ENCODE results near the gene TBATA.

DNA sequence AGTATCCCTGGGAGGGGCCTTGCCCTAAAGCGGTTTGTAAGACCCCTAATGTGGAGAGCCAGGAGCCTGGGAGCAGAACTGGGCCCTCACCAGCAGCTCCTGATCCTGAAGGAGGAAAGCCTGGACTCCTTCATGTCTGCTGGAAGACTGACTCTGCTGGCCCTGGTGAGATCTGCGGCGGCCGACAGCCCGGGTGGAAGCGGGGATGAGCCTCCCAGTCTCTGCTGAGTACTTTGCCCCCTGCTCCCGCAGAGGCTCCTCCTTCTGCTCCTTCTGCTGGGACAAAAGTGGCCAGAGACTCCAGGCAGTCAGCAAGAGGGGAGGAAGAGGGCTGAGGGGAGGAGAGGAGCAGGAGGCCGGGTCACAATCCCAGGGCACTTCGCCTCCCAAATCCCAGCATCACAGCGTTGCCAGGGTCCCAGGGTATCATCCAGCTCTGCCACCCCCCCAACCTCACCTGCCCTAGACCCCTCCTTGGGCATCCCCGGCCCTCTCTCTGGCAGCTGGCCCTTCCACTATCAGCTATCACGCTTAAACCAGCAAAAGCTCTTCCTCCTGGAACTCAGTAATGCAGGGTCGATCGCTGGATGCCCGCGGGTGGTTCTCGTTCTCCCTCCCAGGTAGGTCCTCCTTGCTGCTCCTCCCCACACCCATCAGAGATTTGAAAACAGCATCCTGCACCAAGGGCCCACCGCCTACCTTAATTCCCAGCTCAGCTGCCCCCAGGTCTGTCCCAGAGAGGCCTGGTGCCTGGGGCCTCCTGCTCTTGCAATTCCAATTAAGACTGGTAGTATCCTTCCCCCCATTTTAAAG is 7.9 kb downstream of the TBATA start:
- TF ChIP-seq RAD21 (IDR thresholded peaks at IDR 0.05 in 1 of 2, conservative IDR thresholded peaks at IDR 0.05 in 1 of 2; ENCODE audit: low read depth in 2 of 2, low read length in 2 of 2) = no peak
- TF ChIP-seq, protein P1, sequence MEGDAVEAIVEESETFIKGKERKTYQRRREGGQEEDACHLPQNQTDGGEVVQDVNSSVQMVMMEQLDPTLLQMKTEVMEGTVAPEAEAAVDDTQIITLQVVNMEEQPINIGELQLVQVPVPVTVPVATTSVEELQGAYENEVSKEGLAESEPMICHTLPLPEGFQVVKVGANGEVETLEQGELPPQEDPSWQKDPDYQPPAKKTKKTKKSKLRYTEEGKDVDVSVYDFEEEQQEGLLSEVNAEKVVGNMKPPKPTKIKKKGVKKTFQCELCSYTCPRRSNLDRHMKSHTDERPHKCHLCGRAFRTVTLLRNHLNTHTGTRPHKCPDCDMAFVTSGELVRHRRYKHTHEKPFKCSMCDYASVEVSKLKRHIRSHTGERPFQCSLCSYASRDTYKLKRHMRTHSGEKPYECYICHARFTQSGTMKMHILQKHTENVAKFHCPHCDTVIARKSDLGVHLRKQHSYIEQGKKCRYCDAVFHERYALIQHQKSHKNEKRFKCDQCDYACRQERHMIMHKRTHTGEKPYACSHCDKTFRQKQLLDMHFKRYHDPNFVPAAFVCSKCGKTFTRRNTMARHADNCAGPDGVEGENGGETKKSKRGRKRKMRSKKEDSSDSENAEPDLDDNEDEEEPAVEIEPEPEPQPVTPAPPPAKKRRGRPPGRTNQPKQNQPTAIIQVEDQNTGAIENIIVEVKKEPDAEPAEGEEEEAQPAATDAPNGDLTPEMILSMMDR (IDR thresholded peaks at IDR 0.05; ENCODE audit: control extremely low read depth in 1 of 3, insufficient read depth in 1 of 3, low read depth in 1 of 3, low read length in 3 of 3) = no peak
- TF ChIP-seq GABPA (IDR thresholded peaks at IDR 0.05; ENCODE audit: borderline replicate concordance, insufficient read depth, low read length) = no peak
- TF ChIP-seq POLR2A (IDR thresholded peaks at IDR 0.05; ENCODE audit: control extremely low read depth in 1 of 2, low read depth in 2 of 2, low read length in 2 of 2) = no peak
- no peak for TF ChIP-seq EP300 (IDR thresholded peaks at IDR 0.05; ENCODE audit: borderline replicate concordance in 1 of 2, low read depth in 2 of 2, low read length in 2 of 2)
- TF ChIP-seq CBX5 (IDR thresholded peaks at IDR 0.05; ENCODE audit: low read depth, low read length) = no peak
- no peak for TF ChIP-seq KDM1A (IDR thresholded peaks at IDR 0.05; ENCODE audit: borderline replicate concordance, low read length)
- no peak for TF ChIP-seq CBX8 (IDR thresholded peaks at IDR 0.05; ENCODE audit: borderline replicate concordance, low read depth, low read length)
- no peak for TF ChIP-seq SUZ12 (IDR thresholded peaks at IDR 0.05; ENCODE audit: low read length)
- TF ChIP-seq GTF2F1 (IDR thresholded peaks at IDR 0.05; ENCODE audit: borderline replicate concordance, low read depth, low read length) = no peak
- TF ChIP-seq HDAC6 (IDR thresholded peaks at IDR 0.05; ENCODE audit: low read depth, low read length) = no peak
- TF ChIP-seq ASH2L (IDR thresholded peaks at IDR 0.05; ENCODE audit: low read length) = no peak
- no peak for TF ChIP-seq TEAD4 (IDR thresholded peaks at IDR 0.05; ENCODE audit: low read depth, low read length)
- TF ChIP-seq POLR2AphosphoS5 (IDR thresholded peaks at IDR 0.05; ENCODE audit: low read depth, low read length) = no peak

Measured in H1 (cell line).